ENCODE data around the gene NKPD1.

The NKPD1 gene

DNA sequence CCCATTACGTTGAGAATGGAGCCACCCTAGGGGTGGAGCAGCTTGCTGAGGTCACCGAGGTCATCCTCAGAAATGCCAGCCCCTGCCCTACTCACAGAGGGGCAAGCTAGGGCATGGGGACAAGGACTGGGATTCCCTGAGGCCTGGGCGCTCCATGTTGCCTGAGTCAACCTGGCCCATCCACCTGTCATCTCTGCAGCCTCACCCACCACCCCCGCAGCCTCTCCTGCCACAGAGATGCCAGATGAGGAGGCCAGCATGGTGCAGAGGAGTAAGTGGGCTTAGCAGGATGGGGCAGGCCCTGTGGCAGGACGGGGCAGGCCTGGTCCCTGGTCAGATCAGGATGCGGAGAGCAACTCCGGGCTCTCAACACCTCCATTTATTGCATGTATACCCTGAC lies 9.5 kb downstream of the NKPD1 start:
- peaks cover 20 to 62% of the 10 kb centered on the region in 2 experiments for H3K36me3 ChIP-seq (ENCODE audit: control insufficient read depth in 1 of 2, insufficient read depth in 2 of 2, low read depth in 1 of 2, low read length in 2 of 2)
- H3K4me1 ChIP-seq (ENCODE audit: control insufficient read depth, insufficient read depth, low read depth, low read length) = peaks cover 28% of the 10 kb centered on the region
- H3K4me2 ChIP-seq (ENCODE audit: low read length, poor library complexity, severe bottlenecking) = no peak overlapping the region
- no peak overlapping the region for H3K18ac ChIP-seq (ENCODE audit: low read depth in 1 of 2, low read length in 2 of 2)
- no peak overlapping the region for H2AK5ac ChIP-seq (ENCODE audit: low read length, severe bottlenecking)
- H2BK120ac ChIP-seq (ENCODE audit: low read depth, low read length) = no peak overlapping the region
- H2BK5ac ChIP-seq (ENCODE audit: low read depth, low read length, poor library complexity, severe bottlenecking) = no peak overlapping the region
- H3K79me1 ChIP-seq (replicated peaks; ENCODE audit: low read length, poor library complexity, severe bottlenecking) = no peaks in the 10 kb centered on the region
- 95% methylated on average over 7 of the region's 7 CpGs for WGBS
- H3K4ac ChIP-seq (ENCODE audit: low read depth in 1 of 2, low read length in 2 of 2) = no peak overlapping the region
- H4K91ac ChIP-seq (ENCODE audit: low read length) = no peak overlapping the region
- H2BK15ac ChIP-seq (ENCODE audit: low read depth, poor library complexity, severe bottlenecking) = no peak overlapping the region
- no peak overlapping the region for H2BK12ac ChIP-seq (ENCODE audit: low read length in 2 of 2)
- no peak overlapping the region for H3K9ac ChIP-seq (ENCODE audit: low read length)
- H4K8ac ChIP-seq (ENCODE audit: low read length) = no peak overlapping the region
- no peak for DNase-seq
- no peak overlapping the region for H3K14ac ChIP-seq (ENCODE audit: low read length in 2 of 2)
- H3K23ac ChIP-seq (ENCODE audit: low read length in 2 of 2) = no peak overlapping the region
- H3K27ac ChIP-seq (ENCODE audit: low read length, poor library complexity, severe bottlenecking) = no peak overlapping the region
- H2AFZ ChIP-seq (ENCODE audit: low read depth, low read length) = no peak overlapping the region
- peaks cover 2% of the 10 kb centered on the region for H3K9me3 ChIP-seq (ENCODE audit: control insufficient read depth, low read length)
- no peak overlapping the region for H3K4me3 ChIP-seq (ENCODE audit: insufficient read depth in 1 of 2, low read depth in 1 of 2, low read length in 2 of 2)
- peaks cover 21 to 32% of the 10 kb centered on the region in 2 experiments for H3K27me3 ChIP-seq (ENCODE audit: control insufficient read depth in 1 of 2, insufficient read depth in 1 of 2, low read length in 2 of 2)

DNA sequence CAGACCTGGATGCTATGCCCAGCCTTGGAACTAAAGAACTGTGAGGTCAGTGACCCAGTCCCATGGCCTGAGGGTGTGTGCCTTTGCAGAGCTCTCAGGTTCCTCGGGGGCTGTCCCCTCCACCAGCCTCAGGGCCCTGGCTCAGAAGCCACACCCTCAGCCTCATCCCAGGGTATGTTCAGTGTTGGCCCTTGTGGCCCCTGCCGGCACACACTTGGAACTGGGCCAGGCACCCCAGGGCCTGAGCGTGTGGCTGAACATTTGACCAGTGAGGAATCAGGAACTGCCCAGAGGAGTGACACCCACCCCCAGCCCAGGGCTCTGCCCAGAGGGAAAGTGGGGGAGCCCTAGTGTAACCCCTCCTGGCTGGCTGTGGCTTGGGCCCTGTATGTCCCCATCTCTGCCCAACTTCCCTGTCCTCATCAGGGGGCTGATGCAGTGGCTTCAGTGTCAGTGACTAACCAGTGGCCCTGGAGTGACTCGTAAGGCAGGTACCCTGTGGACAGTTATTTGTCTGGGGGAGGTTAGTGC lies 10.0 kb downstream of the NKPD1 start:
- no peak overlapping the region for H4K91ac ChIP-seq (ENCODE audit: low read length)
- H2BK120ac ChIP-seq (ENCODE audit: low read depth, low read length) = no peak overlapping the region
- no peak overlapping the region for H3K23ac ChIP-seq (ENCODE audit: low read length in 2 of 2)
- no peaks in the 10 kb centered on the region for H3K79me1 ChIP-seq (replicated peaks; ENCODE audit: low read length, poor library complexity, severe bottlenecking)
- no peak overlapping the region for H3K27ac ChIP-seq (ENCODE audit: low read length, poor library complexity, severe bottlenecking)
- H4K8ac ChIP-seq (ENCODE audit: low read length) = no peak overlapping the region
- no peak overlapping the region for H2BK12ac ChIP-seq (ENCODE audit: low read length in 2 of 2)
- no peak overlapping the region for H3K4me2 ChIP-seq (ENCODE audit: low read length, poor library complexity, severe bottlenecking)
- DNase-seq = no peak
- no peak overlapping the region for H2BK15ac ChIP-seq (ENCODE audit: low read depth, poor library complexity, severe bottlenecking)
- H3K27me3 ChIP-seq (ENCODE audit: control insufficient read depth in 1 of 2, insufficient read depth in 1 of 2, low read length in 2 of 2) = peaks cover 16 to 28% of the 10 kb centered on the region in 2 experiments
- peaks cover 25 to 67% of the 10 kb centered on the region in 2 experiments for H3K36me3 ChIP-seq (ENCODE audit: control insufficient read depth in 1 of 2, insufficient read depth in 2 of 2, low read depth in 1 of 2, low read length in 2 of 2)
- no peak overlapping the region for H2AK5ac ChIP-seq (ENCODE audit: low read length, severe bottlenecking)
- peaks cover 2% of the 10 kb centered on the region for H3K9me3 ChIP-seq (ENCODE audit: control insufficient read depth, low read length)
- H2BK5ac ChIP-seq (ENCODE audit: low read depth, low read length, poor library complexity, severe bottlenecking) = no peak overlapping the region
- no peak overlapping the region for H3K9ac ChIP-seq (ENCODE audit: low read length)
- no peak overlapping the region for H3K18ac ChIP-seq (ENCODE audit: low read depth in 1 of 2, low read length in 2 of 2)
- no peak overlapping the region for H3K4me3 ChIP-seq (ENCODE audit: insufficient read depth in 1 of 2, low read depth in 1 of 2, low read length in 2 of 2)
- H3K4ac ChIP-seq (ENCODE audit: low read depth in 1 of 2, low read length in 2 of 2) = no peak overlapping the region
- peaks cover 26% of the 10 kb centered on the region for H3K4me1 ChIP-seq (ENCODE audit: control insufficient read depth, insufficient read depth, low read depth, low read length)
- WGBS = 88% methylated on average over 4 of the region's 4 CpGs
- H3K14ac ChIP-seq (ENCODE audit: low read length in 2 of 2) = no peak overlapping the region
- no peak overlapping the region for H2AFZ ChIP-seq (ENCODE audit: low read depth, low read length)

DNA sequence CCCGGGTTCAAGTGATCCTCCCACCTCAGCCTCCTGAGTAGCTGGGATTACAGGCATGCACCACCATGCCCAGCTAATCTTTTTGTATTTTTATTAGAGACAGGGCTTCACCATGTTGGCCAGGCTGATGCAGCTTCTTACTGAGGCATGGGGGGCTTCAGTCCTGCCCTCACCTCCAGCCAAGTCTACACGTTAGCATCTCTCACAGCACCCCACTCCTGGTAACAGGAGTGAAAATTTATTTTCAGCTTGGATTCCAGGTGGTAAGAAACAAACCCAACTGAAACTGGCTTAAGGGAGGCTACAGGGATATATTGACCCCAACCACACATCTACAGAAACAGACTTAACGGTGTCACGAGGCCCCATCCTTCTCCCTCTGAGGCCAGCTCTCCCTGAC lies 10.6 kb downstream of the NKPD1 start:
- no peak overlapping the region for H3K18ac ChIP-seq (ENCODE audit: low read depth in 1 of 2, low read length in 2 of 2)
- no peak for DNase-seq
- H2AFZ ChIP-seq (ENCODE audit: low read depth, low read length) = no peak overlapping the region
- no peak overlapping the region for H3K27ac ChIP-seq (ENCODE audit: low read length, poor library complexity, severe bottlenecking)
- no peak overlapping the region for H3K4me2 ChIP-seq (ENCODE audit: low read length, poor library complexity, severe bottlenecking)
- no peak overlapping the region for H3K14ac ChIP-seq (ENCODE audit: low read length in 2 of 2)
- H4K91ac ChIP-seq (ENCODE audit: low read length) = no peak overlapping the region
- no peak overlapping the region for H2AK5ac ChIP-seq (ENCODE audit: low read length, severe bottlenecking)
- no peak overlapping the region for H2BK120ac ChIP-seq (ENCODE audit: low read depth, low read length)
- no peak overlapping the region for H2BK5ac ChIP-seq (ENCODE audit: low read depth, low read length, poor library complexity, severe bottlenecking)
- H3K36me3 ChIP-seq (ENCODE audit: control insufficient read depth in 1 of 2, insufficient read depth in 2 of 2, low read depth in 1 of 2, low read length in 2 of 2) = peaks cover 28 to 74% of the 10 kb centered on the region in 2 experiments
- H2BK15ac ChIP-seq (ENCODE audit: low read depth, poor library complexity, severe bottlenecking) = no peak overlapping the region
- no peak overlapping the region for H3K4ac ChIP-seq (ENCODE audit: low read depth in 1 of 2, low read length in 2 of 2)
- peaks cover 23% of the 10 kb centered on the region for H3K4me1 ChIP-seq (ENCODE audit: control insufficient read depth, insufficient read depth, low read depth, low read length)
- H3K79me1 ChIP-seq (replicated peaks; ENCODE audit: low read length, poor library complexity, severe bottlenecking) = peaks cover 3% of the 10 kb centered on the region
- H3K4me3 ChIP-seq (ENCODE audit: insufficient read depth in 1 of 2, low read depth in 1 of 2, low read length in 2 of 2) = no peak overlapping the region
- H3K9ac ChIP-seq (ENCODE audit: low read length) = no peak overlapping the region
- H2BK12ac ChIP-seq (ENCODE audit: low read length in 2 of 2) = no peak overlapping the region
- no peak overlapping the region for H4K8ac ChIP-seq (ENCODE audit: low read length)
- H3K9me3 ChIP-seq (ENCODE audit: control insufficient read depth, low read length) = peaks cover 2% of the 10 kb centered on the region
- no peak overlapping the region for H3K23ac ChIP-seq (ENCODE audit: low read length in 2 of 2)
- WGBS = 96% methylated on average over 3 of the region's 4 CpGs
- H3K27me3 ChIP-seq (ENCODE audit: control insufficient read depth in 1 of 2, insufficient read depth in 1 of 2, low read length in 2 of 2) = peaks cover 12 to 26% of the 10 kb centered on the region in 2 experiments

DNA sequence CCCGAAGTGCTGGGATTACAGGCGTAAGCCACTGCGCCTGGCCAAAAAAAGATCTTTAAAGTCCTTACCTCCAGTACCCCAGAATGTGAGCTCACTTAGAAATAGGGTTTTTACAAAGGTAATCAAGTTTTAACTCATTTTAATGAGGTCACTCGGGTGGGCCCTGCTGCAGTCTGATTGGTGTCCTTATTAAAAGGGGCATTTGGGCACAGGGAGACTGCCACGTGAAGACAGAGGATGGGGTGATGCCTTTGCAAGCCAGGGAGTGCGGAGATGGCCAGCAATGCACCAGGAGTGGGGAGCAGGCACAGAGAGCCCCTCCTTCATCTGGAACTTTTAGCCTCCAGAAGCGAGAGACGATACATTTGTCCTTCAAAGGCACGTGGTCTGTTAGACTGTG lies 11.7 kb downstream of the NKPD1 start:
- Histone ChIP-seq H2BK120ac (ENCODE audit: low read depth, low read length) (no peak overlapping the region), H3K36me3 (ENCODE audit: control insufficient read depth in 1 of 2, insufficient read depth in 2 of 2, low read depth in 1 of 2, low read length in 2 of 2) (peaks cover 35 to 84% of the 10 kb centered on the region in 2 experiments), H3K27me3 (ENCODE audit: control insufficient read depth in 1 of 2, insufficient read depth in 1 of 2, low read length in 2 of 2) (peaks cover 7 to 24% of the 10 kb centered on the region in 2 experiments), H3K4me2 (ENCODE audit: low read length, poor library complexity, severe bottlenecking) (no peak overlapping the region), H3K27ac (ENCODE audit: low read length, poor library complexity, severe bottlenecking) (no peak overlapping the region), H4K91ac (ENCODE audit: low read length) (no peak overlapping the region), H3K9ac (ENCODE audit: low read length) (no peak overlapping the region), H2BK15ac (ENCODE audit: low read depth, poor library complexity, severe bottlenecking) (no peak overlapping the region), H2AK5ac (ENCODE audit: low read length, severe bottlenecking) (no peak overlapping the region), H3K4me1 (ENCODE audit: control insufficient read depth, insufficient read depth, low read depth, low read length) (peaks cover 19% of the 10 kb centered on the region), H2AFZ (ENCODE audit: low read depth, low read length) (no peak overlapping the region), H3K4me3 (ENCODE audit: insufficient read depth in 1 of 2, low read depth in 1 of 2, low read length in 2 of 2) (no peak overlapping the region), H3K23ac (ENCODE audit: low read length in 2 of 2) (no peak overlapping the region), H2BK12ac (ENCODE audit: low read length in 2 of 2) (no peak overlapping the region), H3K14ac (ENCODE audit: low read length in 2 of 2) (no peak overlapping the region), H3K4ac (ENCODE audit: low read depth in 1 of 2, low read length in 2 of 2) (no peak overlapping the region), H2BK5ac (ENCODE audit: low read depth, low read length, poor library complexity, severe bottlenecking) (no peak overlapping the region), H3K9me3 (ENCODE audit: control insufficient read depth, low read length) (peaks cover 2% of the 10 kb centered on the region), H3K18ac (ENCODE audit: low read depth in 1 of 2, low read length in 2 of 2) (no peak overlapping the region), H3K79me1 (replicated peaks; ENCODE audit: low read length, poor library complexity, severe bottlenecking) (peaks cover 6% of the 10 kb centered on the region), H4K8ac (ENCODE audit: low read length) (no peak overlapping the region)
- DNase-seq = no peak
- 92% methylated on average over 7 of the region's 9 CpGs for WGBS
